OCI-LY7 (cell line): ENCODE data around the gene NEUROD2.

Experiments
- CTCF ChIP-seq: fragments of 200-600 bp; sonication (generic); conservative IDR thresholded peaks from 2 replicates; pipeline ENCODE4 v1.5.1; 2014; ENCODE audit warnings: mild to moderate bottlenecking, antibody characterized with exemption, low read length, moderate library complexity, mixed read lengths
- EZH2phosphoT487 ChIP-seq: fragments of 200-600 bp; sonication (generic); IDR thresholded peaks from 2 replicates; pipeline ENCODE4 v1.6.1; 2018; ENCODE audit warnings: low read depth, borderline replicate concordance, mild to moderate bottlenecking, mixed run types, antibody characterized with exemption, low read length, moderate library complexity, mixed read lengths

- TF ChIP-seq EZH2phosphoT487, result no peak
- TF ChIP-seq CTCF, result no peak
Measured at GRCh38 chr17:39612291-39612894, 4.7 kb upstream of the NEUROD2 start.
